ENCODE data around the gene KCTD18. TPM values are rescaled to one million over a fixed set of nuclear protein-coding genes. Genes with fewer than 3 reads are reported as not detected.

The KCTD18 gene
- total and polyA plus RNA-seq, 2 of the 8 experiments (the other 6 are each of a cell fraction or from before 2014, with no cell fraction given), result 1.6 to 3.1 TPM

DNA sequence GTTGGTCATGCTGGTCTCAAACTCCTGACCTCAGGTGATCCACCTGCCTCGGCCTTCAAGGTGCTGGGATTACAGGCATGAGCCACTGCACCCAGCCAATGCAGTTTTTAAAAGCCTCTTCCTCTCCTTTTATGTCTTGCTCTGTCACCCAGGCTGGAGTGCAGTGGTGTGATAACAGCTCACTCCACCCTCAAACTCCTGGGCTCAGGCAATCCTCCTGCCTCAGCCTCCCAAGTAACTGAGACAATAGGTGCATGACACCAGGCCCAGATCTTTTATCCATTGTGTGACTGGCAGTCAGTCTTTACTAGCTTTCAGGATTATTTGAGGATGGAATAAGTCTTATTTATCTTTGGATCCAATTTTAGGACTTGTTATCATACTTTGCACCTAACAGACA is 13.2 kb downstream of the KCTD18 start:
- Histone ChIP-seq H3K9me3 (ENCODE audit: insufficient read depth in 2 of 2, low read depth in 1 of 2, low read length in 1 of 2) (no peaks in the 10 kb centered on the region), H4K20me1 (replicated peaks in 1 of 2; ENCODE audit: control insufficient read depth in 1 of 2, insufficient read depth in 2 of 2, low read length in 2 of 2) (no peaks in the 10 kb centered on the region), H3K27ac (ENCODE audit: low read depth, low read length) (no peak overlapping the region), H2AK5ac (ENCODE audit: low read depth, low read length) (no peak overlapping the region), H3K9ac (replicated peaks in 1 of 4; ENCODE audit: extremely low read depth in 1 of 4, low read depth in 3 of 4, low read length in 3 of 4) (no peak overlapping the region), H3K56ac (replicated peaks; ENCODE audit: insufficient read length, low read depth, low read length) (no peak overlapping the region), H2BK120ac (replicated peaks; ENCODE audit: low read depth, low read length) (no peak overlapping the region), H3K36me3 (ENCODE audit: control insufficient read depth in 2 of 4, insufficient read depth in 4 of 4, low read length in 3 of 4) (peaks cover 0 to under 1% (median 0%) of the 10 kb centered on the region in 4 experiments; a peak in 1 of 8 replicates), H3K4me1 (replicated peaks in 1 of 4; ENCODE audit: control insufficient read depth in 3 of 4, insufficient read depth in 4 of 4, low read length in 3 of 4) (no peaks in the 10 kb centered on the region; a peak in 1 of 7 replicates), H3K14ac (ENCODE audit: insufficient read length) (no peak overlapping the region), H4K91ac (replicated peaks; ENCODE audit: insufficient read length, low read length) (no peak overlapping the region), H3K4me3 (ENCODE audit: extremely low read depth in 1 of 4, insufficient read depth in 2 of 4, low read depth in 3 of 4, low read length in 4 of 4) (no peak overlapping the region), H3K79me2 (ENCODE audit: control insufficient read depth in 1 of 2, insufficient read depth in 2 of 2, low read length in 2 of 2) (no peaks in the 10 kb centered on the region), H3K27me3 (replicated peaks in 1 of 4; ENCODE audit: control insufficient read depth in 3 of 4, extremely low read depth in 1 of 4, insufficient read depth in 3 of 4, low read length in 3 of 4) (no peaks in the 10 kb centered on the region), H2BK12ac (ENCODE audit: low read depth, low read length) (no peak overlapping the region), H2BK15ac (ENCODE audit: low read length) (no peak overlapping the region), H2BK20ac (ENCODE audit: low read length) (no peak overlapping the region), H3K4ac (replicated peaks; ENCODE audit: insufficient read length, low read depth, low read length) (no peak overlapping the region), H3K18ac (ENCODE audit: extremely low read depth, low read length) (no peak overlapping the region), H4K8ac (ENCODE audit: extremely low read depth, insufficient read depth, low read length) (no peak overlapping the region), H3K23me2 (ENCODE audit: low read depth, low read length) (no peaks in the 10 kb centered on the region), H3K23ac (ENCODE audit: insufficient read length) (no peak overlapping the region), H4K5ac (ENCODE audit: insufficient read length, low read depth, low read length) (no peak overlapping the region), H3K79me1 (ENCODE audit: low read depth, low read length) (no peaks in the 10 kb centered on the region), H2BK5ac (ENCODE audit: low read depth, low read length) (no peak overlapping the region), H2AFZ (ENCODE audit: low read length) (no peak overlapping the region), H3K4me2 (ENCODE audit: insufficient read depth in 1 of 2, low read depth in 2 of 2, low read length in 2 of 2) (no peak overlapping the region)
- no peak for FAIRE-seq
- 100% methylated on average over 1 of the region's 1 CpG; no CpG with 5 or more reads in 1 of the 2 experiments for WGBS, 2 experiments (ENCODE audit: extremely low coverage in 1 of 2, insufficient coverage in 1 of 2, insufficient read length in 1 of 2, insufficient replicate concordance in 2 of 2, low coverage in 1 of 2, low lambda C conversion rate in 2 of 2, missing lambda C conversion rate in 1 of 2)
- CTCF ChIA-PET (ENCODE audit: partially characterized antibody), result interaction anchor here (0.7 to 4.5 kb wide), 3 partner anchors 10 to 13 kb away, joined by 3 to 22 read pairs (median 4); partner anchors contain the start of gene KCTD18
- TF ChIP-seq KDM5A (IDR thresholded peaks at IDR 0.05; ENCODE audit: low read length) (no peak), SRF (IDR thresholded peaks at IDR 0.05; ENCODE audit: low read depth, low read length) (no peak), SP2 (IDR thresholded peaks at IDR 0.05; ENCODE audit: low read length) (no peak), RAD21 (IDR thresholded peaks at IDR 0.05 in 1 of 2, conservative IDR thresholded peaks at IDR 0.05 in 1 of 2; ENCODE audit: low read depth in 2 of 2, low read length in 2 of 2) (no peak), CEBPB (IDR thresholded peaks at IDR 0.05; ENCODE audit: low read depth, low read length) (no peak), MAFK (IDR thresholded peaks at IDR 0.05; ENCODE audit: low read depth, low read length) (no peak), JUN (IDR thresholded peaks at IDR 0.05; ENCODE audit: low read depth, low read length) (no peak), TEAD4 (IDR thresholded peaks at IDR 0.05; ENCODE audit: low read depth, low read length) (no peak), ZNF274 (IDR thresholded peaks at IDR 0.05; ENCODE audit: borderline replicate concordance, extremely low read depth, low read length) (no peak), PHF8 (conservative IDR thresholded peaks at IDR 0.05; ENCODE audit: low read depth, low read length) (no peak), CBX8 (IDR thresholded peaks at IDR 0.05; ENCODE audit: borderline replicate concordance, low read depth, low read length) (no peak), RNF2 (IDR thresholded peaks at IDR 0.05; ENCODE audit: borderline replicate concordance, low read depth, low read length, missing control alignments, poor library complexity, severe bottlenecking) (no peak), EZH2 (IDR thresholded peaks at IDR 0.05; ENCODE audit: low read depth, low read length, severe bottlenecking) (no peak)
- DNase-seq (ENCODE audit: low read depth in 1 of 2, low spot score in 2 of 2), result no peak
- POLR2A ChIA-PET (ENCODE audit: partially characterized antibody), result interaction anchor here (0.7 kb wide), 1 partner anchor 10 kb away, joined by 3 read pairs; no protein-coding TSS in a partner anchor
